GM21526 (cell line): ENCODE results near the gene TMEM81.

Source experiments
- ATAC-seq: cut with Tn5 transposase; IDR thresholded peaks from one replicate; pipeline ENCODE4 v1.9.1; 2021; ENCODE audit warnings: moderate library complexity; ENCODE audit not compliant: unreplicated experiment, low FRiP score

TMEM81 gene

GRCh38 chr1:205061665-205062069, 22.6 kb downstream of the TMEM81 start:
- ATAC-seq = no peak

GRCh38 chr1:205061227-205061626, 23.0 kb downstream of the TMEM81 start:
- no peak for ATAC-seq

GRCh38 chr1:205060746-205061145, 23.5 kb downstream of the TMEM81 start:
- ATAC-seq = no peak

GRCh38 chr1:205059660-205060059, 24.6 kb downstream of the TMEM81 start:
- no peak for ATAC-seq

GRCh38 chr1:205058853-205059252, 25.4 kb downstream of the TMEM81 start:
- no peak for ATAC-seq

- no peak for ATAC-seq
Measured at GRCh38 chr1:205057808-205058575, 26.3 kb downstream of the TMEM81 start.

- no peak for ATAC-seq
Measured at GRCh38 chr1:205056956-205057568, 27.2 kb downstream of the TMEM81 start.

- ATAC-seq = no peak
Measured at GRCh38 chr1:205056188-205056611, 28.1 kb downstream of the TMEM81 start.

GRCh38 chr1:205054013-205054412, 30.2 kb downstream of the TMEM81 start:
- no peak for ATAC-seq

- ATAC-seq = no peak
Measured at GRCh38 chr1:205053296-205053695, 31.0 kb downstream of the TMEM81 start.

GRCh38 chr1:205052690-205053089, 31.6 kb downstream of the TMEM81 start:
- no peak for ATAC-seq

- ATAC-seq = no peak
Measured at GRCh38 chr1:205049479-205049878, 34.8 kb downstream of the TMEM81 start.

GRCh38 chr1:205048382-205048781, 35.9 kb downstream of the TMEM81 start:
- ATAC-seq = no peak

- ATAC-seq = no peak
Measured at GRCh38 chr1:205047764-205048231, 36.5 kb downstream of the TMEM81 start.

- no peak for ATAC-seq
Measured at GRCh38 chr1:205046870-205047269, 37.4 kb downstream of the TMEM81 start.

- ATAC-seq = no peak
Measured at GRCh38 chr1:205045146-205045545, 39.1 kb downstream of the TMEM81 start.

GRCh38 chr1:205044741-205045140, 39.5 kb downstream of the TMEM81 start:
- no peak for ATAC-seq

- no peak for ATAC-seq
Measured at GRCh38 chr1:205043866-205044265, 40.4 kb downstream of the TMEM81 start.

GRCh38 chr1:205042911-205043806, 41.1 kb downstream of the TMEM81 start, which contains the start of gene CNTN2:
CNTN2 (plus strand) TSS chr1:205043212; CDS start chr1:205053186, 9,974 bp downstream.
- no peak for ATAC-seq

- no peak for ATAC-seq
Measured at GRCh38 chr1:205041998-205042910, 42.0 kb downstream of the TMEM81 start.
